ENCODE measurements around the gene GFPT1. TPM values are rescaled to one million over a fixed set of nuclear protein-coding genes. Genes with fewer than 3 reads are reported as not detected.

The GFPT1 gene
- polyA plus RNA-seq, 1 donor (not counting 4 experiments of a cell fraction or from before 2014, with no cell fraction given) = 12.9 TPM

DNA sequence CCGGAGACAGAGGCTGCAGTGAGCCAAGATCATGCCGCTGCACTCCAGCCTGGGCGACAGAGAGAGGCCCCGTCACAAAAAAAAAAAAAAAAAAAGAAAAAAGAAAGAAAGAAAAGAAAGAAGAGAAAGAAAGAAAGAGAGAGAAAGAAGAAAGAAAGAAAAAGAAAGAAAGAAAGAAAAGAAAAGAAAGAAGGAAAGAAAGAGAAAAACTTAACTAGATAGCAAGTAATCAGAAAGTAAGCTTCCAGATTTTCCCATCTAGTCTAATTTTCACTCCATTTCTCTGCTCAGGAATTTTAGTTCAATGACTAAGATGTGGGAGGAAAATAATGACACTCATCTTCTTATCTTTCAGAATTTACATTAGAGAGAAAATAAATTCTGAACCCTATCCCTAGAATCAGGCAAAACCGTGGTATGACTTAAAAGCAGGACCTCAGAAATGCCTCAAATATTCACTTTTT is 2.4 kb downstream of the GFPT1 start:
- Histone ChIP-seq H3K9me1 (ENCODE audit: control insufficient read depth, extremely low read depth, insufficient read depth, low read length) (no peaks in the 10 kb centered on the region), H4K20me1 (ENCODE audit: control insufficient read depth, extremely low read depth, insufficient read depth, low read length) (no peaks in the 10 kb centered on the region), H3K4me1 (ENCODE audit: control insufficient read depth, extremely low read depth, insufficient read depth, low read length) (peaks cover 24% of the 10 kb centered on the region), H3K9ac (ENCODE audit: control insufficient read depth, extremely low read depth, insufficient read depth, low read length) (no peak overlapping the region), H3K4me3 (ENCODE audit: control insufficient read depth in 2 of 3, extremely low read depth in 1 of 3, insufficient read depth in 2 of 3, low read depth in 1 of 3, low read length in 3 of 3) (peak overlapping the region in 1 of 3 experiments; percentile 6), H3K79me2 (ENCODE audit: control insufficient read depth, insufficient read depth, low read length) (peaks cover 67% of the 10 kb centered on the region), H3K27ac (ENCODE audit: control insufficient read depth, insufficient read depth, low read length) (peak overlapping the region; percentile 29), H3K4me2 (ENCODE audit: control insufficient read depth, extremely low read depth, insufficient read depth, low read depth, low read length) (peak overlapping the region; percentile 45), H3K27me3 (ENCODE audit: control insufficient read depth, extremely low read depth, insufficient read depth, low read length) (no peaks in the 10 kb centered on the region), H3K36me3 (ENCODE audit: control insufficient read depth in 2 of 2, extremely low read depth in 1 of 2, insufficient read depth in 2 of 2, low read length in 2 of 2) (peaks cover 0 to 3% of the 10 kb centered on the region in 2 experiments), H2AFZ (ENCODE audit: control insufficient read depth, low read length) (no peak overlapping the region), H3K9me3 (ENCODE audit: control insufficient read depth, low read depth, low read length) (no peaks in the 10 kb centered on the region)
- no peak for TF ChIP-seq EZH2 (IDR thresholded peaks at IDR 0.05; ENCODE audit: low read length)
- TF ChIP-seq, protein P1, sequence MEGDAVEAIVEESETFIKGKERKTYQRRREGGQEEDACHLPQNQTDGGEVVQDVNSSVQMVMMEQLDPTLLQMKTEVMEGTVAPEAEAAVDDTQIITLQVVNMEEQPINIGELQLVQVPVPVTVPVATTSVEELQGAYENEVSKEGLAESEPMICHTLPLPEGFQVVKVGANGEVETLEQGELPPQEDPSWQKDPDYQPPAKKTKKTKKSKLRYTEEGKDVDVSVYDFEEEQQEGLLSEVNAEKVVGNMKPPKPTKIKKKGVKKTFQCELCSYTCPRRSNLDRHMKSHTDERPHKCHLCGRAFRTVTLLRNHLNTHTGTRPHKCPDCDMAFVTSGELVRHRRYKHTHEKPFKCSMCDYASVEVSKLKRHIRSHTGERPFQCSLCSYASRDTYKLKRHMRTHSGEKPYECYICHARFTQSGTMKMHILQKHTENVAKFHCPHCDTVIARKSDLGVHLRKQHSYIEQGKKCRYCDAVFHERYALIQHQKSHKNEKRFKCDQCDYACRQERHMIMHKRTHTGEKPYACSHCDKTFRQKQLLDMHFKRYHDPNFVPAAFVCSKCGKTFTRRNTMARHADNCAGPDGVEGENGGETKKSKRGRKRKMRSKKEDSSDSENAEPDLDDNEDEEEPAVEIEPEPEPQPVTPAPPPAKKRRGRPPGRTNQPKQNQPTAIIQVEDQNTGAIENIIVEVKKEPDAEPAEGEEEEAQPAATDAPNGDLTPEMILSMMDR (optimal IDR thresholded peaks at IDR 0.05 in 1 of 3, IDR thresholded peaks at IDR 0.05 in 1 of 3, conservative IDR thresholded peaks at IDR 0.05 in 1 of 3; ENCODE audit: extremely low read depth in 1 of 3, insufficient read depth in 2 of 3, low read length in 3 of 3) = no peak
- FAIRE-seq (no peak), DNase-seq (ENCODE audit: low read depth, low spot score) (no peak)
- dilution Hi-C loops (cut with MboI; ENCODE audit: extremely low pct_ligation_motif_present, low sequenced_read_pairs) = no loop called here

DNA sequence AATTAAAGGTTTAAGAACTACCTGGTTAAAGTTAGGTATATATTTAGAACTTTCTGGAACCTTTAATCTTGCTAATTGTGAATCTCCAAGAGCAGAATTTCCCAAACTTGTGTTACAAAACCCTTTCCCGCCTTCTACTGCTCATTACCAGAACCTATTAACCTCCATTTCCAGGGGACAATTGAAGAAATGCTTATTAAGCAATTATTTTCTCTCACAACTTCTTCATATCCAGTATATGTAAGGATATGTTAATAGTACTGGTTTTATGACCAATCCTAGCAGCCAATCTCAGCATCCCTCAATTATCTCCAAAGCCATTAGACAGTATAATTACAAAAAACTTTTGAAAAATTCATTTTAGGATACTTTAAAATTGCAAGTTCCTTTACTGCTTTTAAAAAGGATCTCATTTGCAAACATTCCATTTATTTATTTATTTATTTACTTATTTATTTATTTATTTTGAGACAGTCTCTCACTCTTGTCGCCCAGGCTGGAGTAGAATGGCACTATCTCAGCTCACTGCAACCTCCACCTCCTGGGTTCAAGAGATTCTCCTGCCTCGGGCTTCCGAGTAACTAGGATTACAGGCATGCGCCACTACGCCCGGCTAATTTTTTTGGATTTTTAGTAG is 3.7 kb downstream of the GFPT1 start:
- Histone ChIP-seq H3K4me1 (ENCODE audit: control insufficient read depth, extremely low read depth, insufficient read depth, low read length) (peaks cover 24% of the 10 kb centered on the region), H3K9ac (ENCODE audit: control insufficient read depth, extremely low read depth, insufficient read depth, low read length) (no peak overlapping the region), H4K20me1 (ENCODE audit: control insufficient read depth, extremely low read depth, insufficient read depth, low read length) (no peaks in the 10 kb centered on the region), H3K27ac (ENCODE audit: control insufficient read depth, insufficient read depth, low read length) (no peak overlapping the region), H3K4me2 (ENCODE audit: control insufficient read depth, extremely low read depth, insufficient read depth, low read depth, low read length) (no peak overlapping the region), H3K9me1 (ENCODE audit: control insufficient read depth, extremely low read depth, insufficient read depth, low read length) (no peaks in the 10 kb centered on the region), H3K4me3 (ENCODE audit: control insufficient read depth in 2 of 3, extremely low read depth in 1 of 3, insufficient read depth in 2 of 3, low read depth in 1 of 3, low read length in 3 of 3) (no peak overlapping the region), H3K79me2 (ENCODE audit: control insufficient read depth, insufficient read depth, low read length) (peaks cover 81% of the 10 kb centered on the region), H3K27me3 (ENCODE audit: control insufficient read depth, extremely low read depth, insufficient read depth, low read length) (no peaks in the 10 kb centered on the region), H3K9me3 (ENCODE audit: control insufficient read depth, low read depth, low read length) (no peaks in the 10 kb centered on the region), H3K36me3 (ENCODE audit: control insufficient read depth in 2 of 2, extremely low read depth in 1 of 2, insufficient read depth in 2 of 2, low read length in 2 of 2) (peaks cover 0 to 3% of the 10 kb centered on the region in 2 experiments), H2AFZ (ENCODE audit: control insufficient read depth, low read length) (no peak overlapping the region)
- FAIRE-seq = no peak
- no peak for DNase-seq (ENCODE audit: low read depth, low spot score)
- TF ChIP-seq, protein P1 (optimal IDR thresholded peaks at IDR 0.05 in 1 of 3, IDR thresholded peaks at IDR 0.05 in 1 of 3, conservative IDR thresholded peaks at IDR 0.05 in 1 of 3; ENCODE audit: extremely low read depth in 1 of 3, insufficient read depth in 2 of 3, low read length in 3 of 3) = no peak
- no peak for TF ChIP-seq EZH2 (IDR thresholded peaks at IDR 0.05; ENCODE audit: low read length)
- dilution Hi-C loops (cut with MboI; ENCODE audit: extremely low pct_ligation_motif_present, low sequenced_read_pairs) = no loop called here

Data from keratinocyte (primary cell).